ENCODE measurements around the gene GJC1.
"Not testable (repeated sequence)": the region's sequence is repeated elsewhere in the genome, so short reads cannot be mapped to it uniquely, and the experiment has no call there.

GJC1 gene

DNA sequence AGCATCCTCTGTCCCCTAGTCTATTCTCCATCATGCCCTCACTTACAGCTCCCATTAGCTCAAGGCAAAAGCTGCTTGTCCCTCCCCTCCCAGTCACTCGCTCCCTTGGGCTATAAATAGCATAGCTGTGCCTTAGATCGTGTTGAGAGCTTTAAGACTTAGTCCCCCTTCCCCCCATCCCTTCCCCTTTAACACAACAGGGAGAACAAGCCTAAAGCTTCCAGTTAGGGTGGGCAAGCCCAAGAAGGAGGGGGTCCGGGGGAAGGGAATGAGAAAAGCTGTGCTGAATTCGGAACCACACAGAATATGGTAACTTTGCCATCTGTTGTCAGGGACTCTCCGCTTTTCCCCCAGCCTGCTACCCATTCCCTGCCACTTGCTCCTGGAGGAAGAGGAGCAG is 12.7 kb upstream of the GJC1 start:
- no peak for DNase-seq

DNA sequence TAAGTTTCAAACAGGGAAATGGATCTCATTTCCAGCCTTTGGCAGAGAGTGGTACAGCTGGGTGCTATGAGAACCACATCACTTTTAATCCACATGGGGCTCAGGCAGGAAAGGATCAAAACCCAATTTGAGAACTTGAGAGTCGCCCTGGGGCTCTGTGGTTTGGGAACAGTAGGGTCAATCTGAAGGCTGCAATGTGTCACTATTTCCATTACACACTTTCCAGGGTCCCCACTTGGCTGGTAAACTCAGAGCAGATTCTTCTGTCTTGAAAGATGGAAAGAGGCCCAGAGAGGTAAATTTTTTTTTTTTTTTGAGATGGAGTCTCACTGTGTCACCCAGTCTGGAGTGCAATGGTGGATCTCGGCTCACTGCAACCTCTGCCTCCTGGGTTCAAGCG is 10.8 kb upstream of the GJC1 start:
- DNase-seq = no peak

DNA sequence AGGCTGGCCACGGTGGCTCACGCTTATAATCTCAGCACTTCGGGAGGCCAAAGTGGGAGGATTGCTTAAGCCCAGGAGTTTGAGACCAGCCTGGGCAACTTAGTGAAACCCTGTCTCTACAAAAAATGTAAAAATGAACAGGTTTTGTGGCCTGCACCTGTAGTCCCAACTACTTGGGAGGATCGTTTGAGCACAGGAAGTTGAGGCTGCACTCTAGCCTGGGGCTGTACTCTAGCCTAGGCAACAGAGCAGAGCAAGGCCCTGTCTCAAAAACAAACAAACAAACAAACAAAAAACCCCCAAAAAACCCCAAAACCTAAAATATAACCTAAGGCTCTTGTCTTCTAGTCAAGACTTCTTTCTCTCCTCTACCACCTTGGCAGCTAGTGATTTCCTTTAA is 10.2 kb upstream of the GJC1 start:
- no peak for DNase-seq

DNA sequence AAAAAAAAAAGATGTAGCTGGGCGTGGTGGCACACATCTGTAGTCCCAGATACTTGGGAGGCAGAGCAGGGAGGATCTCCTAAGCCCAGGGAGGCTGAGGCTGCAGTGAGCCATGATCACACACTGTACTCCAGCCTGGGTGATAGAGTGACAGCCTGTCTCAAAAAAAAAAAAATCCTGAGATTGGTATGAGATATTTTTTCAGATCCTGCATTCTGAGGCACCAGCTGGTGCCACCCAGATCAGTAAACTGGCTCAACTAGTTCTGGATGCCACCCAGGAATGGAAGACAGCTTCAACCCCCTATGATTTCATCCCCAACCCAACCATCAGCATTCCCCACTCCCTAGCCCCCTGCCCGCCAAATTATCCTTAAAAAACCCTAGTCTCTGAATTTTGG is 7.1 kb upstream of the GJC1 start:
- DNase-seq = no peak

DNA sequence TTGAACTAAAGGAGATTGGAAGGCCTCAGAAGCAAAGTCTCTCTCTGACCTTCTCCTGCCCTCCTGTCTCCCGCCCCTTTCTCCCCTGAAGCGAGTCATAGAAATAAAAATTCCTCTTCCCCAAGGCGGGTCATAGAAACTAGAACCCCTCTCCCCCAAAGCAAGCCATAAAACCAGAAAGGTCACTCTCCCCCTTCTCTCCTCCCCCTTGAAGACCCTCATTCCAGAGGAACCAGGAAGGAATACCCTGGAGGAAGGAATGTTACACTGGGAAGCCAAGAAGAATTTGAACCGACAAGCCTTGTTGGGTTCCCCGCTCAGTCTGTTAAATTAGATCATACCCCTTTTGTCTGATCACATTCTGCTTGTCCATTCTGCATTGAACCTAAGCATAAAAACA is 2.7 kb upstream of the GJC1 start:
- no peak for DNase-seq

- DNase-seq = no peak
These were observed 1.3 kb upstream of the GJC1 start for GRCh38 chr17:44831371-44831770.

- DNase-seq = peak; percentile 2
These were observed 537 bp upstream of the GJC1 start for GRCh38 chr17:44830359-44831288.

DNA sequence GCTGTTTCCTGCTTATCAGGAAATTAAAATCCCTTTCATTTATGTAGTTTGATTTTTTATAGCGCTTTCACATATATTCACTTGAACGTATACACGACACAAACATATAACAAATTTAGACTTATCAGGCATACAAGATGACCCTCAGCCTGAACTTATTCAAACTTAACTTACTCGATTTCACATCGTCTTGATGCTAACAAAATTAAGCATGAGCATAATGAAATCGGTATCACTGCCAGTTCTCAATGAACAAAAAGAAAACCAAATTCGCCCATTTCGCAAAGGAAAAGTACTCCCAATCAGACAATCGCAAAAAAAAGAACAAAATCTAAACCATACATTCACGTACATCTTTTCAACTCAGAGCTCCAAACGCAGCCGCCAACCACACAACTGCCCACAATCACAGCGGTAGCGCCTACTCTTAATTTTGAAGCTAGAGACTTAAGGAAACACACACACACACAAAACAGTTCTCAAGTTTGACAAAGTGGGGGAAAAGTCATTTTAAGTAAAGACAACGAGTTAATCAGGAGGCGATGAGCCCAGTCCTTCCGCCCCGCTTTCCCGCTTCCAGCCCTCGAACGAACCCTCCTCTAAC is 1.1 kb downstream of the GJC1 start:
- DNase-seq = peak; percentile 4

GRCh38 chr17:44827863-44828262 is 2.2 kb downstream of the GJC1 start:
- DNase-seq = no peak

- no peak for DNase-seq
These were observed 3.8 kb downstream of the GJC1 start for GRCh38 chr17:44826123-44826790.

GRCh38 chr17:44825236-44825635 is 4.9 kb downstream of the GJC1 start:
- not testable (repeated sequence) for DNase-seq

DNA sequence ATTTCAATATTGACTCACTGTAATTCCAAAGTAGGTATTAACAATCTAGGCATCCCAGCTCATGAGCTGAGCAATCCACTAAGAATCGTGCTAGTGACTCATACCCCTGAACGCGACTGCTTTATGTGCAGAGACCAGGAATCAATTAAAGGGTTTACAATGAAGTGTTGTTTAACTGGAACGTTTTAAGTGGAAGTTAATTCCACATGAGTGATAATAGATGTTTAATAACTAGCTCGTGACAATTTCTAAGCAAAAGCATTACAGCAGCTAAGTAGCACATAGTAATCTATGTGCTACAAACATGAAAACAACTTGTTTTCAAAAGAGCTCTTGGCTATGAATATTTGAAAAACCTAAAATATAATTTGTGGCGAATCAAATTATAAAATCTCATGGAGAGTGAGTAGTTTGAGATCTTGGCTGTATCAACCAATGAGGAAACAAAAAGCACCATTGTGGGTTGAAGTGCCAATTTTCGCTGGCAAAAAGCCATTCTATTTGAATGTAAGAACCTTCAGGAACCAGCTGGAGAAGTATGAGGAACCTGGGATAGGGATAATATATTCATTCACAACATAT is 9.4 kb downstream of the GJC1 start:
- no peak for DNase-seq

DNA sequence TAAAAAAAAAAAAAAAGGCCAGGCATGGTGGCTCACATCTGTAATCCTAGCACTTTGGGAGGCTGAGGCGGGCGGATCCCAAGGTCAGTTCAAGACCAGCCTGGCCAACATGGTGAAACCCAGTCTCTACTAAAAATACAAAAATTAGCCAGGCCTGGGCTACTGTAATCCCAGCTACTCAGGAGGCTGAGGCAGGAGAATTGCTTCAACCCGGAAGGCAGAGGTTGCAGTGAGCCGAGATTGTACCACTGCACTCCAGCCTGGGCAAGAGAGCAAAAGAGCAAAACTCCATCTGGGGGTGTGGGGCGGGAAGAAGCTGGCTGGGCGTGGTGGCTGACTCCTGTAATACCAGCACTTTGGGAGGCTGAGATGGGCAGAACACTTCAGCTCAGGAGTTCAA is 11.6 kb downstream of the GJC1 start:
- not testable (repeated sequence) for DNase-seq

GRCh38 chr17:44812263-44812662 is 17.8 kb downstream of the GJC1 start:
- DNase-seq = no peak

- not testable (repeated sequence) for DNase-seq
These were observed 21.3 kb downstream of the GJC1 start for GRCh38 chr17:44808656-44809388.

DNA sequence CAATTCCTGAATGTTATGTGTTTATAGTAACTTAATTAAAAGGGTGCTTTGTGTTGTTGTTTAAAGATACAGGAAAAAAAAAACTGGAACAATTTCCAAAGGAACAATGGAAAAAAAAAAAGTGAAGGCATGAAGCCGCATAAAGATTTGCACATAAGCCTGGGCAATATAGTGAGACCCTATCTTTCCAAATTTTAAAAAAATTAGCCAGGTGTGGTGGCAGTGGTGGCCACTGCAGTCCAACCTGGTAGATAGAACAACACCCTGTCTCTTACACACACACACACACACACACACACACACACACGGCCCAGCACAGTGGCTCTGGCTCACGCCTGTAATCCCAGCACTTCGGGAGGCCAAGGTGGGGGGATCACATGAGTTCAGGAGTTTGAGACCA is 21.9 kb downstream of the GJC1 start:
- DNase-seq = no peak

GRCh38 chr17:44807817-44808155 is 22.3 kb downstream of the GJC1 start:
- DNase-seq = no peak

DNA sequence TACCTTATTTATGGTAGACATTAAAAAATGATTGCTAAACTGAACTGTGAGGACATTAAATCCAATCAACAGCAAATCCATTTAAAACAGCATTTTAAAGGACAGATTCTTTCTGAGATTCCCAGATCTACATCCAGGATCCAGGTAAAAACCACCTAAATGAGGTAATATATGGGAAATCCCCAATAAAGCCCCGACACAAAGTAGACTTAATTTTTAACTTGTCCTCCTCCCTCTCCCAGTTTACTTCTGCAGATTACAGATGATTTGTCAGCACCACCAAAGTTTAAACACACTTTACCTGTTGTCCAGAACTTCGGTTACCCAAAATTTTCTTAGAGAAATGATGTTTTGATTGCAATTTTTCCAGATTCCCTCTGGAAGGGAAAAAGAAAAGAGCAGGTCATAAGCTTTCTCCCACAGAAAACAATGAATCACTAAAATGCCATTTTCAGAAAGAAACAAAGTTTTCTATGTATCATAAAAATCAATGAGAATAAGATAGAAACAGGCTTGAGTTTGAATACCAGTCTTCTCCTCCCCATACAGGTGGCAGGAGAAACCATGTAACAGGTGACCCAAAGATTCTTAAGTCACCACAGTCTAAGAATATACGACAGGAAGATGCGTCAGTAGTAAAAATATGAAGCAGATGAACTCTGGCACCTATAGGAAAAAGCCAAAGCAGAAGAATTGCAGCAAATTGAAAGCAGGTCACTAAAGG is 22.8 kb downstream of the GJC1 start:
- no peak for DNase-seq

DNA sequence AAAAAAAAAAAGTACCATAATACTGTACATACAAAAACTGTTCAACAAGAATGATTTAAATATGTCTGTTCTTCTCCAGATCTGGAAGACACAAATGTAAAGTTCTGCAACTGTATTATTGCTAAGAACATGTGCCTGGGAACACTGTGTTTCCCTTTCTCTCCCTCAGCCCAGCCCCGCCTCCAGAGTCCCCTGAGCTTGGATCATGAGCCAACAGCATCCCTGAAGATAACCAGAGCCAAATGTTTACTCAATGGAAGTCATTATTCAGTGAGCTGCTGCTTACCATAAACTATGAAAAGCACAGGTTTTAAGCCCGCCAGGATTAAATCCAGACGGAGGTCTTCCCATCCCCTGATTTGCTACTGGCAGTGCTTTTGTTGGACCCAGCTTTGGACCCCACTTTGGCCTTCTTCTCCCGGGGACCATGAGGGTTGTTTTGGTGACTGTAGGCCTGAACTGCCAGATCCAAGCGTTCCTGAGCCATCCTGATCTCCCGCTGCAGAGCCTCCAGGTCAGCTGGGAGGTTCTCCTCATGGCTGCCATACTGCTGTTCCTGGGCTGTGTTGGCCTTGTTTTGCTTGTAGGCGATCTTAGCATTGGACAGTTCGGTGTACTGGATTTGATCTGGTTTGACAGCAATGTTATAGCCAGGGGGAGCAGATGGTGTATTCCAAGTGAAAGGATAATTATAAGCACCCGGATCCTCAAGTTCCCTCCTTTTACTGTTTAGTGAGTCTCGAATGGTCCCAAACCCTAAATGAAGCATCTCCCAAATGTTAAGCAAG is 25.6 kb downstream of the GJC1 start:
- DNase-seq = no peak

- DNase-seq = no peak
These were observed 28.2 kb downstream of the GJC1 start for GRCh38 chr17:44801880-44802279.

DNA sequence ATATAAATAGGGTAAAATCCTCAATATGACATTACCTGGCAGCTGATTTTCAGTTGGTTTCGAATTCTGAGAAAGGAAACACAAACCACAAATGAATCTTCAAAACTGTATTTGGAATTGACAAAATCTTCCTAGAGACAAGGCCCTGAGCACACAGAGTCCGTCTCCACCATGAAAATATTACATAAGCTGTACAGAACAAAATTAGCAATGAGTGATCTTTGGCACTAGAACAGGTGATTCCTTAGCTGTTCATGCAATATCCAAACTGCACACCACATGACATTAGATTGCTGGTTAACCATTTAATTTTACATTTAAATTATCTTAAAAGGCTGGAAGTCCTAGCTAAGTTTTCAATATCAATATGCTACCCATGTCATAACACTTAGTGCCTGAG is 31.7 kb downstream of the GJC1 start:
- DNase-seq = no peak
